K562 (cell line): ENCODE measurements around the gene CDH18. TPM values are rescaled to one million over a fixed set of nuclear protein-coding genes. Genes with fewer than 3 reads are reported as not detected.

Experiments
- ATAC-seq: fragments of 200-7000 bp; cut with Tn5 transposase; 3 replicates; pipeline ENCODE4 v1.9.1; 2020; ENCODE audit warnings: moderate library complexity
- BruUV-seq: library from RNA; stranded (reverse); fragments of 400-500 nt; replicated peaks from 2 replicates; lab custom pipeline; 2021; lab: Mats Ljungman, UMichigan
- CTCF ChIA-PET: fragments of 300-600 bp; formaldehyde crosslinking; extraction: SDS; loops from one replicate; lab custom pipeline; 2021; ENCODE audit warnings: low intra/inter-chr PET ratio; lab: Yijun Ruan, JAX
- POLR2A ChIA-PET: fragments of 300-600, 350-650 bp; sonication (Branson Sonifier 250); formaldehyde crosslinking; extraction: SDS; loops from one replicate; lab custom pipeline; 2021; ENCODE audit warnings: antibody characterized with exemption, inconsistent platforms; lab: Yijun Ruan, JAX
- DNase-seq, 4 experiments: peaks; one replicate each; pipeline versions ENCODE4 v3.0.0 to v3.0.0-alpha.2; 2011 to 2018; ENCODE audit warnings: low spot score in 3 of 4, mixed read lengths in 3 of 4; ENCODE audit errors: extremely low read depth in 1 of 4
- FAIRE-seq: peaks from 2 replicates; lab custom pipeline; 2011; peaks lifted over from hg19 to GRCh38; lab: Jason Lieb, UNC
- H2AFZ ChIP-seq: 2 replicates; pipeline ENCODE4 v1.6.0; 2011; ENCODE audit warnings: low read depth, low read length, control low read depth, inconsistent platforms
- H3K27ac ChIP-seq: fragments of 200-600 bp; 3 replicates; pipeline ENCODE4 v1.8.0; 2011; ENCODE audit warnings: low read depth, mild to moderate bottlenecking, control low read depth, inconsistent platforms, low read length, moderate library complexity, mixed read lengths; ENCODE audit errors: extremely low read depth
- H3K27me3 ChIP-seq, 2 experiments: fragments of 300-600 bp in 1 of 2; 2 replicates in 1 of 2; 3 replicates in 1 of 2; pipeline versions ENCODE4 v1.6.0 to v1.8.0; 2011; ENCODE audit warnings: inconsistent platforms in 2 of 2, low read length in 2 of 2, mild to moderate bottlenecking in 1 of 2, mixed read lengths in 1 of 2, moderate library complexity in 1 of 2; ENCODE audit not compliant: control insufficient read depth in 2 of 2, insufficient read depth in 2 of 2
- H3K36me3 ChIP-seq: fragments of 300-600 bp; 3 replicates; pipeline ENCODE4 v1.8.0; 2011; ENCODE audit warnings: mild to moderate bottlenecking, low read length, inconsistent platforms; ENCODE audit not compliant: control insufficient read depth, insufficient read depth
- H3K4me1 ChIP-seq, 2 experiments: fragments of 200-600 bp in 1 of 2; replicated peaks in 1 of 2; 2 replicates in 1 of 2; 3 replicates in 1 of 2; pipeline versions ENCODE4 v1.5.1 to v1.8.0; 2011; ENCODE audit warnings: inconsistent platforms in 2 of 2, low read length in 2 of 2, mild to moderate bottlenecking in 1 of 2, mixed read lengths in 1 of 2, moderate library complexity in 1 of 2; ENCODE audit not compliant: control insufficient read depth in 2 of 2, insufficient read depth in 2 of 2
- H3K4me2 ChIP-seq: 2 replicates; pipeline ENCODE4 v1.6.1; 2011; ENCODE audit warnings: low read length, control low read depth, inconsistent platforms, mixed read lengths; ENCODE audit not compliant: insufficient read depth
- H3K4me3 ChIP-seq: fragments of 200-600 bp; sonication (generic), shearing (Covaris generic); 2 replicates; pipeline ENCODE4 v1.5.1; 2016; ENCODE audit warnings: control low read depth, inconsistent platforms
- H3K79me2 ChIP-seq: fragments of 200-600 bp; 3 replicates; pipeline ENCODE4 v1.8.0; 2011; ENCODE audit warnings: low read length, inconsistent platforms; ENCODE audit not compliant: control insufficient read depth, insufficient read depth
- H3K9ac ChIP-seq, 2 experiments: 2 replicates each; pipeline versions ENCODE4 v1.6.0 to v1.6.1; 2011; ENCODE audit warnings: low read depth in 2 of 2, low read length in 2 of 2, control low read depth in 1 of 2, inconsistent platforms in 1 of 2, mild to moderate bottlenecking in 1 of 2, mixed read lengths in 1 of 2; ENCODE audit not compliant: insufficient read depth in 1 of 2
- H3K9me1 ChIP-seq: one replicate; pipeline ENCODE4 v1.6.0; 2011; ENCODE audit warnings: inconsistent platforms, mild to moderate bottlenecking, low read length, moderate library complexity; ENCODE audit not compliant: control insufficient read depth, insufficient read depth
- H3K9me3 ChIP-seq: replicated peaks from 2 replicates; pipeline ENCODE4 v1.5.1; 2011; ENCODE audit warnings: low read depth, low read length, inconsistent platforms; ENCODE audit not compliant: control insufficient read depth, insufficient read depth
- H4K20me1 ChIP-seq: replicated peaks from 2 replicates; pipeline ENCODE4 v1.6.1; 2011; ENCODE audit warnings: low read length, inconsistent platforms, mixed read lengths; ENCODE audit not compliant: control insufficient read depth, insufficient read depth
- ESRRA ChIP-seq: fragments of 450-650 bp; IDR thresholded peaks from 2 replicates; pipeline ENCODE4 v1.6.1; 2014; ENCODE audit warnings: low read depth, mild to moderate bottlenecking, moderate library complexity, borderline replicate concordance
- FUS ChIP-seq: fragments of 200-400 bp; formaldehyde crosslinking; optimal IDR thresholded peaks from 2 replicates; pipeline ENCODE3; 2017; ENCODE audit warnings: low read depth, low read length
- HDGF ChIP-seq: fragments of 450-650 bp; IDR thresholded peaks from 2 replicates; pipeline ENCODE4 v1.6.1; 2016
- IRF9 ChIP-seq: fragments of 450-650 bp; IDR thresholded peaks from 2 replicates; pipeline ENCODE4 v1.6.1; 2016; ENCODE audit warnings: missing biosample characterization, missing genetic modification characterization
- POLR2A ChIP-seq: fragments of 450-650 bp; conservative IDR thresholded peaks from 2 replicates; pipeline ENCODE4 v1.6.1; 2016
- RHOXF2B ChIP-seq: fragments of 250-450 bp; sonication (Bioruptor Pico); conservative IDR thresholded peaks from 2 replicates; pipeline ENCODE4 v1.5.1; 2021
- SMAD4 ChIP-seq: fragments of 250-450 bp; sonication (Bioruptor Pico); conservative IDR thresholded peaks from 2 replicates; pipeline ENCODE4 v1.8.0; 2021; ENCODE audit warnings: inconsistent platforms, mild to moderate bottlenecking, moderate library complexity
- TGIF2 ChIP-seq: sonication (generic); formaldehyde crosslinking; IDR thresholded peaks from 2 replicates; pipeline ENCODE4 v1.8.1; 2022; ENCODE audit warnings: mild to moderate bottlenecking, missing genetic modification reagents, moderate library complexity
- ZNF12 ChIP-seq: sonication (generic); formaldehyde crosslinking; IDR thresholded peaks from 2 replicates; pipeline ENCODE4 v1.4.0; 2020; ENCODE audit warnings: mild to moderate bottlenecking, missing genetic modification reagents
- ZNF311 ChIP-seq: fragments of 250-450 bp; sonication (Bioruptor Pico); IDR thresholded peaks from 2 replicates; pipeline ENCODE4 v1.4.0; 2020; ENCODE audit warnings: mild to moderate bottlenecking, moderate library complexity
- ZNF347 ChIP-seq: fragments of 450-650 bp; formaldehyde crosslinking; IDR thresholded peaks from 2 replicates; pipeline ENCODE4 v1.4.0; 2020; ENCODE audit warnings: low read depth, mild to moderate bottlenecking, moderate library complexity
- ZNF695 ChIP-seq: fragments of 450-650 bp; formaldehyde crosslinking; IDR thresholded peaks from 2 replicates; pipeline ENCODE4 v1.4.0; 2020; ENCODE audit warnings: mild to moderate bottlenecking, moderate library complexity
- WGBS: fragments of 100-300 bp; shearing (Covaris generic); methylation state at CpG from one replicate; pipeline ENCODE4 v1.1.6; 2016; ENCODE audit warnings: low coverage, mixed read lengths; ENCODE audit not compliant: insufficient coverage; ENCODE audit errors: missing lambda C conversion rate; 5-methylcytosine and 5-hydroxymethylcytosine counted together
- in situ Hi-C: fragments of 300-500 bp; cut with MboI; formaldehyde crosslinking; loops from 4 replicates; pipeline ENCODE4 v1.15.0; 2018; ENCODE audit warnings: inconsistent platforms, mixed read lengths
- intact Hi-C: fragments of 100-400 bp; cut with micrococcal nuclease; formaldehyde crosslinking; loops from 2 replicates; pipeline ENCODE4 v1.14.2; 2022
- polyA plus RNA-seq, 8 experiments: library from polyadenylated mRNA; depleted of rRNA in 4 of 8; stranded (reverse) in 5 of 8; unstranded in 3 of 8; fragments of >200 nt; fragmentation: Nextera tagmentation in 2 of 8; fragmentation: Illumina TruSeq in 1 of 8; extraction: Ambion mirVana in 2 of 8; extraction: Trizol in 1 of 8; gene quantifications; 2 replicates each; pipeline versions ENCODE4 v1.2.1 to v1.2.3, GENCODE V29; 2011 to 2014; ENCODE audit warnings: inconsistent platforms in 1 of 8, missing spikeins in 1 of 8
- total RNA-seq, 7 experiments: library from RNA; depleted of rRNA in 6 of 7; stranded (reverse); fragments of >200 nt in 6 of 7; fragmentation: Illumina TruSeq in 2 of 7; extraction: Trizol in 2 of 7; gene quantifications; 2 replicates each; pipeline versions ENCODE4 v1.2.1 to v1.2.3, GENCODE V29; 2011 to 2021; ENCODE audit warnings: low replicate concordance in 1 of 7
- TF ChIP-seq, protein P1 (sequence below), 2 experiments: fragments of 200-800 bp in 1 of 2; sonication (Bioruptor generic) in 1 of 2; sonication (generic) in 1 of 2; formaldehyde crosslinking in 1 of 2; IDR thresholded peaks in 1 of 2; conservative IDR thresholded peaks in 1 of 2; 2 replicates each; pipeline versions ENCODE4 v1.5.0 to v1.6.1; 2016 to 2020; ENCODE audit warnings: missing compliant biosample characterization in 1 of 2, missing genetic modification characterization in 1 of 2, missing genetic modification reagents in 1 of 2

CDH18 gene
- total and polyA plus RNA-seq, 9 of the 15 experiments (the other 6 are each of a cell fraction or from before 2014, with no cell fraction given) = 0.18 to 1.4 (median 0.31) TPM

GRCh38 chr5:19885040-19885824 lies 102.8 kb downstream of the CDH18 start:
- ATAC-seq = no peak
- POLR2A ChIA-PET = no interaction called here
- H4K20me1 ChIP-seq = no peaks in the 10 kb centered on the region
- peak; percentile 63 for FAIRE-seq
- H3K9ac ChIP-seq = no peak overlapping the region
- WGBS = 3% methylated on average over 5 of the region's 5 CpGs
- no peak overlapping the region for H3K4me2 ChIP-seq
- H3K36me3 ChIP-seq = no peaks in the 10 kb centered on the region
- CTCF ChIA-PET = no interaction called here
- no peak overlapping the region for H3K4me3 ChIP-seq
- in situ Hi-C loops (no loop called here), intact Hi-C loops (no loop called here)
- DNase-seq = no peak
- no peaks in the 10 kb centered on the region for H3K9me1 ChIP-seq
- no peaks in the 10 kb centered on the region for H3K4me1 ChIP-seq
- H3K27ac ChIP-seq = no peak overlapping the region
- no peak for TF ChIP-seq ZNF347 (CRISPR knock-in tag)
- TF ChIP-seq ESRRA = no peak
- no peak for TF ChIP-seq IRF9
- TF ChIP-seq FUS = no peak
- TF ChIP-seq ZNF695 (CRISPR knock-in tag) = no peak
- no peak for TF ChIP-seq TGIF2 (CRISPR knock-in tag)
- TF ChIP-seq POLR2A = no peak
- no peak for TF ChIP-seq ZNF12 (CRISPR knock-in tag)
- no peak for TF ChIP-seq HDGF
- TF ChIP-seq ZNF311 (CRISPR knock-in tag) = no peak
- TF ChIP-seq, protein P1, sequence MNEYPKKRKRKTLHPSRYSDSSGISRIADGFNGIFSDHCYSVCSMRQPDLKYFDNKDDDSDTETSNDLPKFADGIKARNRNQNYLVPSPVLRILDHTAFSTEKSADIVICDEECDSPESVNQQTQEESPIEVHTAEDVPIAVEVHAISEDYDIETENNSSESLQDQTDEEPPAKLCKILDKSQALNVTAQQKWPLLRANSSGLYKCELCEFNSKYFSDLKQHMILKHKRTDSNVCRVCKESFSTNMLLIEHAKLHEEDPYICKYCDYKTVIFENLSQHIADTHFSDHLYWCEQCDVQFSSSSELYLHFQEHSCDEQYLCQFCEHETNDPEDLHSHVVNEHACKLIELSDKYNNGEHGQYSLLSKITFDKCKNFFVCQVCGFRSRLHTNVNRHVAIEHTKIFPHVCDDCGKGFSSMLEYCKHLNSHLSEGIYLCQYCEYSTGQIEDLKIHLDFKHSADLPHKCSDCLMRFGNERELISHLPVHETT (CRISPR knock-in tag; conservative IDR thresholded peaks at IDR 0.05 in 1 of 2, IDR thresholded peaks at IDR 0.05 in 1 of 2) = no peak
- TF ChIP-seq SMAD4 (CRISPR knock-in tag) = no peak
- no peak for TF ChIP-seq RHOXF2B (CRISPR knock-in tag)
- no peaks in the 10 kb centered on the region; the same call in 1 of the 2 replicates for H3K9me3 ChIP-seq
- no TSS peak for BruUV-seq
- no peaks in the 10 kb centered on the region for H3K79me2 ChIP-seq
- H2AFZ ChIP-seq = no peak overlapping the region
- H3K27me3 ChIP-seq = no peaks in the 10 kb centered on the region
